Thymus (tissue), 11 donors: ENCODE data around the gene BCAN. TPM values are rescaled to one million over a fixed set of nuclear protein-coding genes. Genes with fewer than 3 reads are reported as not detected.
A peak's percentile ranks its signal among the peaks of the same experiment; 100 is the strongest.
"Not testable (repeated sequence)": the region's sequence is repeated elsewhere in the genome, so short reads cannot be mapped to it uniquely, and the experiment has no call there.

Experiments
- DNase-seq, 9 donors: peaks; one replicate each; pipeline ENCODE4 v3.0.0-alpha.2; 2013; ENCODE audit warnings: low spot score in 9 of 9, low read depth in 6 of 9, missing footprints in 1 of 9
- H3K27ac ChIP-seq, 2 donors: one replicate each; pipeline ENCODE4 v1.5.1; 2013; ENCODE audit warnings: control low read depth in 1 of 2, low read depth in 1 of 2, low read length in 1 of 2, mild to moderate bottlenecking in 1 of 2, moderate library complexity in 1 of 2
- H3K27me3 ChIP-seq, 2 donors: one replicate each; pipeline ENCODE4 v1.5.1; 2013; ENCODE audit warnings: low read length in 1 of 2; ENCODE audit not compliant: control insufficient read depth in 2 of 2, insufficient read depth in 1 of 2
- H3K36me3 ChIP-seq, 2 donors: one replicate each; pipeline ENCODE4 v1.5.1; 2013; ENCODE audit warnings: low read length in 1 of 2, mild to moderate bottlenecking in 1 of 2, moderate library complexity in 1 of 2; ENCODE audit not compliant: control insufficient read depth in 2 of 2, insufficient read depth in 2 of 2
- H3K4me1 ChIP-seq, 2 donors: one replicate each; pipeline ENCODE4 v1.5.1; 2013; ENCODE audit warnings: low read length in 2 of 2; ENCODE audit not compliant: control insufficient read depth in 2 of 2, insufficient read depth in 2 of 2
- H3K4me3 ChIP-seq, 2 donors: one replicate each; pipeline ENCODE4 v1.5.1; 2013; ENCODE audit warnings: low read length in 2 of 2, control low read depth in 1 of 2, mild to moderate bottlenecking in 1 of 2
- H3K9me3 ChIP-seq, 2 donors: one replicate each; pipeline ENCODE4 v1.5.1; 2013; ENCODE audit warnings: low read length in 1 of 2, mild to moderate bottlenecking in 1 of 2; ENCODE audit not compliant: control insufficient read depth in 2 of 2, insufficient read depth in 1 of 2
- WGBS: extraction: QIAGEN DNeasy Blood & Tissue Kit; methylation state at CpG from one replicate; pipeline ENCODE4 v1.1.7; 2013; 5-methylcytosine and 5-hydroxymethylcytosine counted together
- polyA plus RNA-seq: library from polyadenylated mRNA; stranded (reverse); fragments of 200-250 nt; gene quantifications from one replicate; pipeline ENCODE4 v1.2.3, GENCODE V29; 2013
- total RNA-seq: library from RNA; stranded (reverse); fragments of 120-200 nt; gene quantifications from one replicate; pipeline ENCODE4 v1.2.4, GENCODE V29; 2013
- donor health status: healthy.

The BCAN gene
- total and polyA plus RNA-seq, 2 donors = 0.24 to 0.43 TPM

DNA sequence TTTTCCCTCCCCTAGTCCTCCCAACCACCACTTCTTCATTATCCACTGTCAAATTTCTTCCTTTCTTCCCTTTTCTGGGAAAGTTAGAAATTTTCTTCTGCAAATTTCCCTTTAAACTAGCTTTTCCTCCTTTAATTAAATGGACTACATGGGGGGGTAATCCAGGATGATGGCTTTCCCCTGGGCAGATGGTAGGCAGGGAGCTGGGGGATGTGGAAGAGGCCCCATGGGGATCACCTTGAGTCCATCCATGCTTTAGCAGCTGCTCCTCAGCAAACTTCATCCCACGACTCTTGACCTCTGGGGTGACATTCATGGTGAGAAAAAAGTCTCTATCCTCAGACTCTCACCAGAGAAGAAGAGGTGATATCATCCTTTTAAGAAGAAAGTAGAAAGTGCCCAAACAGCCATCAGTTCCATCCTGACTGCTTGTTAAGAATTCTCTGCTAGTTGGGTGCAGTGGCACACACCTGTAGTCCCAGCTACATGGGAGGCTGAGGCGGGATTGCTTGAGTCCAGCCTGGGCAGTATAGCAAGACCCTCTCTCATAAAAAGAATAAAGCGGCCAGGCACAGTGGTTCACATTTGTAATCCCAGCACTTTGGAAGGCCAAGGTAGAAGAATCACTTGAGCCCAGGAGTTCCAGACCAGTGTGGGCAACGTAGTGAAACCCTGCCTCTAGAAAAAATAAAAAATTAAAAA is 43.0 kb upstream of the BCAN start:
- Histone ChIP-seq H3K9me3 (no peaks in the 10 kb centered on the region), H3K36me3 (peaks cover 22 to 50% of the 10 kb centered on the region in 2 donors), H3K27me3 (no peaks in the 10 kb centered on the region), H3K27ac (no peak overlapping the region), H3K4me1 (peaks cover 7 to 26% of the 10 kb centered on the region in 2 donors), H3K4me3 (no peak overlapping the region)
- DNase-seq = no peak
- 99% methylated on average over 4 of the region's 4 CpGs for WGBS

DNA sequence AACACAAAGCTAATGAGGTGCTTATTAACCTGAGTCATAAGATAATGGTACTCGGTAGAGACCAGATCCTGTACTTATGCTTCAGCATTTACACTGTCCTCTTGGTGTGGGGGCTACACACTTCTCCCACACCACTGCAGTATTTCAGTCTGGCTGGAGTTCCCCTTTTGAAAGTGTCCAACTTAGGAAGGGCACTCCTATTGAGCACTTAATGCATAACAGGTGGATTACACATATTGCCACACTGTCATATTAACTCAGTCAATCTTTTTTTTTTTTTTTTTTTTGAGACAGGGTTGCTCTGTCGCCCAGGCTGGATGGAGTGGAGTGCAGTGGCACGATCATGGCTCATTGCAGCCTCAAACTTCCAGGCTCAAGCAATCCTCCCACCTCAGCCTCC is 42.1 kb upstream of the BCAN start:
- Histone ChIP-seq H3K4me1 (peaks cover 7 to 26% of the 10 kb centered on the region in 2 donors), H3K27me3 (no peaks in the 10 kb centered on the region), H3K36me3 (peaks cover 16 to 41% of the 10 kb centered on the region in 2 donors), H3K4me3 (no peak overlapping the region), H3K27ac (no peak overlapping the region), H3K9me3 (no peaks in the 10 kb centered on the region)
- WGBS = 65% methylated on average over 3 of the region's 3 CpGs
- no peak for DNase-seq

DNA sequence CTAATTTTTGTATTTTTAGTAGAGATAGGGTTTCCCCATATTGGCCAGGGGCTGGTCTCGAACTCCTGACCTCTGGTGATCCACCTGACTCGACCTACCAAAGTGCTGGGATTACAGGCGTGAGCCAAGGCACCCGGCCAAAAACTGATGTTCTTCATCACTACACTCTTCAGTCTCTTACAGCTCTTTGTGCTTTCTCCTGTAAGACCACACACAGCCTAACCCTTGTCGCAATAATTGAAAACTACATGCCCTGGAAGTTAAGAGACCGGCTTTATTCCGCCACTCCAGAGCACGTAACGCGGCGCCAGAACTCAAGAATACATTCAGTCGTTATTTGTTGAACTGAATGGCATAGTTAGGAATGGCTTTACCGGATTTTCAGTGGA is 41.2 kb upstream of the BCAN start:
- Histone ChIP-seq H3K27ac (peak overlapping the region in 1 of 2 donors; percentile 30), H3K36me3 (peaks cover 15 to 33% of the 10 kb centered on the region in 2 donors), H3K4me3 (peak overlapping the region; percentile 86 to 92), H3K27me3 (no peaks in the 10 kb centered on the region), H3K9me3 (no peaks in the 10 kb centered on the region), H3K4me1 (peaks cover 7 to 26% of the 10 kb centered on the region in 2 donors)
- DNase-seq = no peak
- 5% methylated on average over 13 of the region's 13 CpGs for WGBS

DNA sequence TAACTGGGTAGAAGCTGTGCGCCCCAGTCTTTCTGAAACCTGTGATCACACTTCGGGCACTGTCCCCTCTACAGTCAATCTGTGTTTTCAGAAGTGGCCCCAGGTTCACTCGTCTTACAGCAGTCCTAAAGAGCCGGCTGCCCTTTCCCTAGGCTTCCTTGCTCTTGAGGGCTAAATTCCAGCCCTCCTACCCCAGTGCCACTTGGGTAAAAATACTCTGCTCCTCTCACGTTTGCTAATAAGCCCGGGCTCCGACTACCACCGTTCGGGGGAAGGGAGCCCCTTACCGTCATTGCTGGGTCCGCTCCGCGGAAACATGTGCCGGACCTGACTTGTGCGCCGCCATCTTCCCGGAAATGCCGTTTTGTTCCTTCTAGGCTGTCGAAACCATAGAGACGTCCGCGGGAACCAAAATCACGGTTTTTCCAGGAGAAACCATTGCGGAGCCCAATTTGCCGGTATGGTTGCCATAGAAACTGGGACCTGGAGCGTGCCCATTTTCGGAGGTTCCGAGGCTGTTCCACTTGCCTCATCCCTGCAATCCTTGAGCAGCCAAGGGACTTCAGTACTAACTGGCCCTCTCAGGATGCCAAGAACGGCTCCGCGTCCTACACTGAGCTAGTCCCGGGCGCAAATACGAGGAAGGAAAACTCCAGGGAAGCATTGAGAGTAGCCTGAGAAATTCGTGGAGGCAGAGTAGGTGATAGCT is 40.6 kb upstream of the BCAN start, which contains the start of gene GPATCH4:
Gene GPATCH4, minus strand, starts transcription at position 358 of the 709 bp plus-strand sequence.
- H3K27me3 ChIP-seq = no peaks in the 10 kb centered on the region
- H3K9me3 ChIP-seq = no peaks in the 10 kb centered on the region
- H3K4me1 ChIP-seq = peaks cover 7 to 26% of the 10 kb centered on the region in 2 donors
- peak within 1 kb of the TSS; percentile 30 to 59 for H3K27ac ChIP-seq
- peak in 5 of 9 donors; percentile 63 to 86 (median 66) for DNase-seq
- peaks cover 15 to 27% of the 10 kb centered on the region in 2 donors for H3K36me3 ChIP-seq
- under 1% methylated on average over 35 of the region's 35 CpGs for WGBS
- peak within 1 kb of the TSS; percentile 86 to 92 for H3K4me3 ChIP-seq

DNA sequence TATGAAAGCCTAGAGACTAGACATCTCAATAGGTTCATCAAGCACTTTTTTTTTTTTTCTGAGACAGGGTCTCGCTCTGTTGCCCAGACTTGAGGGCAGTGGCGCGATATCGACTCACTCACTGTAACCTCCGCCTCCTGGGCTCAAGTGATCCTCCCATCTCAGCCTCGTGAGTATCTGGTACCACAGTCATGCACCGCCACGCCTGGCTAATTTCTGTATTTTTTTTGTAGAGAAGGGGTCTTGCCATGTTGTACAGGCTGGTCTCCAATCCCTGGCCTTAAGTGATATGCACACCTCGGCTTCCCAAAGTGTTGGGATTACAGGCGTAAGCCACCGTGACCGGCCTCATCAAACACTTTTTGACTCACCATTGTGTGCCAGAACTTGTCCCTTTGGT is 40.0 kb upstream of the BCAN start:
- DNase-seq = no peak
- Histone ChIP-seq H3K27ac (peak overlapping the region in 1 of 2 donors; percentile 59), H3K4me3 (peak overlapping the region; percentile 86 to 92), H3K36me3 (peaks cover 13 to 21% of the 10 kb centered on the region in 2 donors), H3K4me1 (peaks cover 7 to 26% of the 10 kb centered on the region in 2 donors), H3K9me3 (no peaks in the 10 kb centered on the region), H3K27me3 (no peaks in the 10 kb centered on the region)
- 82% methylated on average over 12 of the region's 12 CpGs for WGBS

DNA sequence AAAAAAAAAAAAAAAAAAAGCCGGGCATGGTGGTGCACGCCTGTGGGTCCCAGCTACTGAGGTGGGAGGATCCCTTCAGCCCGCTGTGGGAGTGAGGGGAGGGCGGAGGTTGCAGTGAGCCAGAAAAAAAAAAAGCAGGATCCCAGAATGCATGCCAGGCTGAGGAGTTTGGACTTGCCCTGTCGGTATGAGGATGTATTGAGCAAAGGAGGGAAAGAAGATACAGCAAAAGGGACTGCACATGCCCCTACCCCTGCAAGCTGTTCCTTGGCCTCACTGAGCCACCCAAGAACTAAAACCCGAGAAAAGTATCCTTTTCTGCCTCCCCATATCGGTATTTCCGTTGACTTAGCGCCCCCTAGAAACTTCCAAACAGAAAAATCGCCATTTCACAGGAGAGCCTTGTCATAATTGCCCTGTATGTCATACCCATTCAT is 39.3 kb upstream of the BCAN start:
- peaks cover 7 to 26% of the 10 kb centered on the region in 2 donors for H3K4me1 ChIP-seq
- WGBS = 54% methylated on average over 10 of the region's 10 CpGs
- H3K27me3 ChIP-seq = no peaks in the 10 kb centered on the region
- peaks cover 6 to 14% of the 10 kb centered on the region in 2 donors for H3K36me3 ChIP-seq
- no peak overlapping the region for H3K4me3 ChIP-seq
- DNase-seq = peak in 1 of 9 donors; percentile 56
- no peak overlapping the region for H3K27ac ChIP-seq
- no peaks in the 10 kb centered on the region for H3K9me3 ChIP-seq

DNA sequence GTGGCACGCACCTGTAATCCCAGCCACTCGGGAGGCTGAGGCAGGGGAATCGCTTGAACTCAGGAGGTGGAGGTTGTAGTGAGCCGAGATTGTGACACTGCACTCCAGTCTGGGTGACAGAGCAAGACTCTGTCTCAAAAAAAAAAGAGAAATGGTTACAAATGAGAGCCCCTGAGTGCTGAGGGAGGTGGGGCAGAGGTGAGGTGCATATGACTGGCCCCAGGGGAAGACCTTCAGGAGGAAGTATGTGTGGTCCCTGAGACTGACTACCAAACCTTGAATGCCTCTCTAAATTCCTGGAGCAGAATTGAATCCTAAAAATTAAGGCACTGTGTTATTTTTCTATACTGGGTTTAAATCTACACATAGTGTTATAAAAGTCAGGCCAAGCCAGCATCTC is 34.6 kb upstream of the BCAN start:
- not testable (repeated sequence) for H3K36me3 ChIP-seq, H3K27ac ChIP-seq, H3K9me3 ChIP-seq, DNase-seq, H3K4me3 ChIP-seq, H3K4me1 ChIP-seq
- peaks cover 0 to 16% of the 10 kb centered on the region in 2 donors for H3K27me3 ChIP-seq
- WGBS = 95% methylated on average over 4 of the region's 4 CpGs

DNA sequence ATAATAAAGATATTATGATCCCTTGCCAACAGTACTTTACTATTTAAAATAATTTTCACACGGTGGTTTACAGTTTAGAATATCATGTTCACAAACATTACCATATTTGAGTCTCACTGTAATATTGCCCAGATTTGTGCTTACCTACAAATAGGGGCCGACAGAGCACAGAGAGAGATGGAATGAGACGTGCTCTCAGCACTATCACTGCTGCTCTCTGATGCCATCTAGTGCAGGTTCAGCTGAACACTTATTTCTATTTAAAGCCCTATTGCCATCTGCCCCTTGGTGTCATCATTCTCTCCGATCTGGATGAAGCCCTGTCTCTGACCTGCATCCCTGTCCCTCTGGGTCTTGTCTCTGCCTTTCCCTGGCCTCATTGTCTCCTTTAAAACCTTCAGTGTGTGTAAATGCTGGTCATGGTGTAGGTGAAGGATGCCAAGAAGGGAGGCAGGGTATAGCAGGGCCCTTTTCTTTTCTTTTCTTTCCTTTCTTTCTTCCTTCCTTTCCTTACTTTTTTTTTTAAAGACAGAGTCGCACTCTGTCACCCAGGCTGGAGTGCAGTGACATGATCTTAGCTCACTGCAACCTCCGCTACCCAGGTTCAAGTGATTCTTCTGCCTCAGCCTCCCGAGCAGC is 33.8 kb upstream of the BCAN start:
- H3K4me3 ChIP-seq = no peak overlapping the region
- H3K4me1 ChIP-seq = peaks cover 0 to 4% of the 10 kb centered on the region in 2 donors
- H3K27ac ChIP-seq = no peak overlapping the region
- no peaks in the 10 kb centered on the region for H3K9me3 ChIP-seq
- no peaks in the 10 kb centered on the region for H3K36me3 ChIP-seq
- peak in 7 of 9 donors; percentile 62 to 87 (median 72) for DNase-seq
- WGBS = 34% methylated on average over 7 of the region's 7 CpGs
- H3K27me3 ChIP-seq = peaks cover 0 to 22% of the 10 kb centered on the region in 2 donors

DNA sequence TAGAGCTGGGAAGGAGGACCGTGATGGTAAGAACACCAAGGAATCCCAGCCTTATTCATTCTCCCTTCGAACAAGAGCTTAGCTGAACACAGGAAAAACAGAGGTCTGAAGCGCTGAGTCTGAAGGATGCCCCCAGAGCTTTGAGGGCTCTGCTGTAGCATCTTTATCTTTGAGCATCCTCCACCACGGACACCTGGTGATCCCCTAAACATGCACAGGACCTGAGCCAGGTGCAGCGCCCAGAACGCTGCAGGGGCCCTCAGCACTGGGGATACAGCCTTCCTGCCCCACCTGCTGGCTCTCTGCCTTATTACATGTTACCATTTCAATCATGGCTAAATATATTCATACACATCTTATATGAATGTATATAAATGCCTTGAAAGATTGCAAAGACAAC is 32.9 kb upstream of the BCAN start:
- Histone ChIP-seq H3K36me3 (no peaks in the 10 kb centered on the region), H3K27me3 (peaks cover 0 to 27% of the 10 kb centered on the region in 2 donors), H3K4me3 (no peak overlapping the region), H3K9me3 (no peaks in the 10 kb centered on the region), H3K27ac (no peak overlapping the region), H3K4me1 (peaks cover 0 to 4% of the 10 kb centered on the region in 2 donors)
- DNase-seq = peak in 3 of 9 donors; percentile 62 to 77 (median 73)
- WGBS = 42% methylated on average over 6 of the region's 6 CpGs
